Measurements from ENCODE around the gene PFKL. TPM values are rescaled to one million over a fixed set of nuclear protein-coding genes. Genes with fewer than 3 reads are reported as not detected.
A peak's percentile ranks its signal among the peaks of the same experiment; 100 is the strongest.

Gene PFKL
- total RNA-seq, result 100 to 1,000 TPM in 1 of 2 donors, 10 to 100 TPM in 1; 88.8 to 223 TPM

DNA sequence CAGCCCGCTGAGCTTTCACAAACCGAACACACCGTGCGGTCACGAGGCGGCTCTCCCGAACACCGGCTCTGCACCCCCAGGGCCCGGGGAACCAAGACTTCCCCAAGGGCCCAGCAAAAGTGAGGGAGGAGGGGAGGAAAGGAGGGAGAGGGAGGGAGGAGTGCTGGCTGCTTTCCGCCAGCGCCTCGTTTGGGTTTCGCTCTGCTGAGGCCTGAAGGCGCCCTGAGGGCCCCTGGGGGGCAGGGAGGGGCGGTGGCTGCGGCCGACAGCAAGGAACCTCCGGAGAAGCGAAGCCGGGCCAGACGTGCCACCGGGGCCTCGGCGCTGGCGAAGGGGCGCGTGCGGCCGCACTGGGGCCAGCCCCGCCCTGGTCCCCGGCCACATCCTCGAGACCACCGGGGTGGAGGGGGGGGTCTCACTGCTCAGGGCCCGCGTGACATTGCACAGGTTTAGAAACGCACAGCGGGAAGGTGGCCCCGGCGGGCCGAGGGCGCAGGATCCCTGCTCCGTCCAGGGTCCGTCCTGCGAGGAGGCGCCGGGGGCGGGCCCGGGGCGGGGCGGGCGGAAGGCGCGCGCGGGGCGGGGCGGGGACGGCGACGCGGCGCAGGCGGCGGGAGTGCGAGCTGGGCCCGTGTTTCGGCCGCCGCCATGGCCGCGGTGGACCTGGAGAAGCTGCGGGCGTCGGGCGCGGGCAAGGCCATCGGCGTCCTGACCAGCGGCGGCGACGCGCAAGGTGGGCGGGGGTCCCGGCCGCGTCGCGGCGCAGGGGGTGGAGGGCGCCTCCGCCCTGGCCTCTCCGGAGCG lies at the start of gene PFKL:
TSS of gene PFKL (plus strand) at position 596 of the 804 bp plus-strand sequence. CDS start at position 649, 53 bp downstream.
- H3K27ac Mint-ChIP-seq, result peak within 1 kb of the TSS; percentile 83 to 93
- ATAC-seq, result peak; percentile 77 to 84
- DNase-seq (ENCODE audit: low spot score in 2 of 2), result peak; percentile 67 to 69
- no peaks in the 10 kb centered on the region for H3K9me3 Mint-ChIP-seq
- no peaks in the 10 kb centered on the region for H3K36me3 Mint-ChIP-seq

DNA sequence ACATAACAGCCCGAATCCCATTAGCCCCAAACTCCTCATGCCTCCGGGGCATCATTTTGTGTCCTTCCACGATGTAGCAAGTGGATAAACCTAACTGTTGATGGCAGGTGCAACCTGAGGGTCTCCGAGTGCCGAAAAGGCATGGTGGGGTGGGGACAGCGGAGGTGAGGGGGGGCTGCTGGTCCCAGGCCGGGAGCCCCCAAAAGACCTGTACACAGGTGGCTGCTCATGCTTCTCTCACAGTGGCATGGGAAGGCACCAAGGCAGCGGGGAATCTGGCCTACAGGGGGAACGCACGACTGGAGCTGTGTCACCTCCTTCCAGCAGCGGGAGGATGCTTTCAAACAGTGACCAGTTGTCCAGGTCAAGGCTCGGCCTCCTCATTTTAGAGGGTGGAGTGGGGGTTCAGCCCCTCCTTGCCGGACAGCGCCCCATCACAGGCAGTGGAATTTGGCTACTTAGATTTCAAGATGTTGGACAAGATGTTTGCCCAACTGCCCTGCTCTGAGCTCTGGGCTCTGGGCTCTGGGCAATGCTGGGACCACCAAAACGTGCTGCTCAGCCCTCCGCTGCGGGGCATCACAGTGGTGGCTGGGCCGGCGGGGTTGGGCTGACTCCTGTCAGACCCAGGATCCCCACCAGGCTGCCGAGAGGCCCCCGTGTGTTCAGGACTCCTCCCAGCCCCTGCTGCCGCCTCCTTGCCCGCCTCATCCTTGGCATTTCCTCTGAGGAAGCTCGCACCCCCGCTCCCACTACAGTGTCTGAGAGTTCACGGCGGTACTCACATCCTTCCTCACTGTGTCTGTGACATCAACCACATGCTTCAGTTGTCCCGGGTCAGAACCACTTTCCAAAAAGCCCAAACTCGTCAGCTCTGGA lies 45.8 kb upstream of the PFKL start:
- Mint-ChIP-seq H3K27ac (no peak overlapping the region), H3K36me3 (no peaks in the 10 kb centered on the region), H3K9me3 (no peaks in the 10 kb centered on the region)
- ATAC-seq (no peak), DNase-seq (ENCODE audit: low spot score in 2 of 2) (no peak)

GRCh38 chr21:44255511-44255981 lies 44.3 kb upstream of the PFKL start:
- DNase-seq (ENCODE audit: low spot score in 2 of 2) (no peak), ATAC-seq (no peak)
- Mint-ChIP-seq H3K27ac (no peak overlapping the region), H3K9me3 (no peaks in the 10 kb centered on the region), H3K36me3 (no peaks in the 10 kb centered on the region)

GRCh38 chr21:44258056-44258725 lies 41.7 kb upstream of the PFKL start:
- no peak for ATAC-seq
- Mint-ChIP-seq H3K27ac (peak overlapping the region in 1 of 2 donors; percentile 14), H3K9me3 (no peaks in the 10 kb centered on the region), H3K36me3 (no peaks in the 10 kb centered on the region)
- DNase-seq (ENCODE audit: low spot score in 2 of 2), result no peak

GRCh38 chr21:44259082-44259705 lies 40.7 kb upstream of the PFKL start:
- no peak for DNase-seq (ENCODE audit: low spot score in 2 of 2)
- Mint-ChIP-seq H3K36me3 (no peaks in the 10 kb centered on the region), H3K9me3 (no peaks in the 10 kb centered on the region), H3K27ac (no peak overlapping the region)
- no peak for ATAC-seq

GRCh38 chr21:44260066-44260465 lies 39.8 kb upstream of the PFKL start:
- no peak for ATAC-seq
- Mint-ChIP-seq H3K27ac (no peak overlapping the region), H3K9me3 (no peaks in the 10 kb centered on the region), H3K36me3 (no peaks in the 10 kb centered on the region)
- no peak for DNase-seq (ENCODE audit: low spot score in 2 of 2)

- Mint-ChIP-seq H3K9me3 (no peaks in the 10 kb centered on the region), H3K36me3 (no peaks in the 10 kb centered on the region), H3K27ac (peak overlapping the region in 1 of 2 donors; percentile 46)
- ATAC-seq (no peak), DNase-seq (ENCODE audit: low spot score in 2 of 2) (no peak)
Observed at GRCh38 chr21:44260791-44261631, 38.8 kb upstream of the PFKL start.

DNA sequence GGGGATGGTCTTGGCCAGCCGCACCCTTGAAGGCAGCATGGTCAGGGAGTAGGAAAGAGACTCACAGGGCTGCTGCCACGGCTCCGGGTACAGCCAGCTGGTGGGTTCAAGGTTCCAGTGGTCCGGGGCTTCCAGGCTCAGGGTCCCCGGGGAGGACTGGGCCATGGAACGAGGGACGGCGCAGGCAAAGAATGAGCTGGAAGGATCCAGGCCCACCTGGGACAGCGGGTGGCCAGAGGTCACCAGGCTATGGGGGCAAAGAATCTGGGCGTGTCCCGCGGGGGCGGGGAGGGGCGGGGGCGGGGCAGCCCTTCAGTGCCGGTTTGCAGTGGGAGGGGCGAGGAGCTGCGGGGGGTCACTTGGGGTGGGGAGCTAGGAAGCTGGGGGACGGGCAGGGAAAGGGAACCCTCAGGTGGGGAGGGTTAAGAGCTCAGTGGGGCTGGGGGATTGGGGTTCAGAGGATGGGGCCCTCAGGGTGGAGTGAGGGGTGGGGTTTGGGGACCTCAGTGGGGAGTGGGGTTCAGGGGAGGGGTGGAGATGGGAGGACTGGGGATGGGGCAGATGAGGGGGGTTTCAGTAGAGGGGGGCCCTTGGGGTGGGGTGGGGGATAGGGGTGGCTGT lies 38.1 kb upstream of the PFKL start, which contains the start of gene DNMT3L:
TSS of gene DNMT3L (minus strand) at position 223 of the 621 bp plus-strand sequence. CDS start 638 bp downstream, outside the sequence.
- no peak for ATAC-seq
- peak within 1 kb of the TSS in 1 of 2 donors; percentile 46 for H3K27ac Mint-ChIP-seq
- H3K9me3 Mint-ChIP-seq, result no peaks in the 10 kb centered on the region
- DNase-seq (ENCODE audit: low spot score in 2 of 2), result no peak
- H3K36me3 Mint-ChIP-seq, result no peaks in the 10 kb centered on the region

- H3K9me3 Mint-ChIP-seq, result no peaks in the 10 kb centered on the region
- no peak for DNase-seq (ENCODE audit: low spot score in 2 of 2)
- no peak overlapping the region for H3K27ac Mint-ChIP-seq
- no peaks in the 10 kb centered on the region for H3K36me3 Mint-ChIP-seq
- ATAC-seq, result no peak
Observed at GRCh38 chr21:44262338-44263056, 37.4 kb upstream of the PFKL start.

GRCh38 chr21:44263221-44263760 lies 36.6 kb upstream of the PFKL start:
- ATAC-seq (no peak), DNase-seq (ENCODE audit: low spot score in 2 of 2) (no peak)
- Mint-ChIP-seq H3K27ac (no peak overlapping the region), H3K36me3 (no peaks in the 10 kb centered on the region), H3K9me3 (no peaks in the 10 kb centered on the region)

- Mint-ChIP-seq H3K36me3 (no peaks in the 10 kb centered on the region), H3K27ac (no peak overlapping the region), H3K9me3 (no peaks in the 10 kb centered on the region)
- ATAC-seq (no peak), DNase-seq (ENCODE audit: low spot score in 2 of 2) (no peak)
Observed at GRCh38 chr21:44263768-44264167, 36.1 kb upstream of the PFKL start.

DNA sequence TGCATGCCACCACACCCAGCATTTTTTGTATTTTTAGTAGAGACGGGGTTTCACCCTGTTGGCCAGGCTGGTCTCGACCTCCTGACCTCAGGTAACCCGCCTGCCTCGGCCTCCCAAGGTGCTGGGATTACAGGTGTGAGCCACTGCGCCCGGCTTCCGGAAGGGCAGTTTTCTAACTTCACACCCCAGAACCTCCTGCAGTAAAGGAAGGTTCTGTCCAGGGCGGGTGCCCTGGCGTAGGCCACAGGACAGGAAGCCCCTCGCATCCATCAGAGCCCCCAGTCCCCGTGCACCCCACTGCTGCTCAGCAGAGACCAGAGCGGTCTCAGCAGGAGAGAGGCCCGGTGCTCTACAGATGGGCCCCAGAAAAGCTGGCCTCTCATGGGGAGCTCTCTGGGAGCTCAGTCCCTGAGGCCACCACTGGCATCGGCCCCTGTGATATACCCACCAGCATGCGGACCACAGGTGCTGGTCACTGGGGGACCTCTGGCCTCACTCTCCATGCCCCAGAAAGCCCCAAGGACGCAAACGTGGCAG lies 34.1 kb upstream of the PFKL start:
- no peaks in the 10 kb centered on the region for H3K9me3 Mint-ChIP-seq
- ATAC-seq, result no peak

DNA sequence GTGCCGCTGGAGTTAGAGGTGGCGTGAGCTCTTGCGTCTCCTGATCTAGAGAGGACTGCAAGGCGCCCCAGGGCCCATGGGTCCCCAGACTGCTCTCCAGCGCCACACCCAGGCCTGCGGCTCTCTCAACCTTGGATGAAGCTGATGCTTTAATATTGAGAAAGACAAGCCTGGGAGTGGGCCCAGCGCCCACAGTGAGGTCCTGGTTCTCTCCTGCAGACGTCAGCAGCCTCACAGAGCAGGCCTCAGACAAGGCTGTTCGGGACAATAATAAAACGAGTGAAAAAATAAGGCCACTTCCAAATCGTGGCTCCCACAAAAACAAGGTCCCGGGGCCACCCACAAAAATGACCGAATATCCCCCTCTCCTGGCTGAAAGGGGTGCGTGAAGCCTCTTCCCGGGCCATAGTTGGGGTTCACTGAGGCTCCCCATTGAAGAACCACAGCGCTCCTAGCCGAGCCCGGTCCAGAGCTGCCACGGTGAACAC lies 32.2 kb upstream of the PFKL start:
- Mint-ChIP-seq H3K9me3 (no peaks in the 10 kb centered on the region), H3K27ac (no peak overlapping the region), H3K36me3 (no peaks in the 10 kb centered on the region)
- DNase-seq (ENCODE audit: low spot score in 2 of 2) (no peak), ATAC-seq (peak in 1 of 2 donors; percentile 37)

More for the DNA sequence above, 34.1 kb upstream of the PFKL start:
- DNase-seq (ENCODE audit: low spot score in 2 of 2), result no peak
- H3K36me3 Mint-ChIP-seq, result no peaks in the 10 kb centered on the region
- H3K27ac Mint-ChIP-seq, result no peak overlapping the region

GRCh38 chr21:44269090-44269489 lies 30.8 kb upstream of the PFKL start:
- H3K27ac Mint-ChIP-seq, result no peak overlapping the region
- no peaks in the 10 kb centered on the region for H3K9me3 Mint-ChIP-seq
- H3K36me3 Mint-ChIP-seq, result no peaks in the 10 kb centered on the region
- ATAC-seq (no peak), DNase-seq (ENCODE audit: low spot score in 2 of 2) (no peak)

Measured in activated naive CD4-positive, alpha-beta T cell treated with anti-CD3 and anti-CD28 coated beads, Interleukin-2, amount 50 U/mL, for 72 hours (primary cell).